GM19372 (cell line): Measurements from ENCODE around the gene IFI27.

Experiments used
- ATAC-seq: cut with Tn5 transposase; IDR thresholded peaks from one replicate; pipeline ENCODE4 v1.9.1; 2021; ENCODE audit warnings: mild to moderate bottlenecking, low read depth, moderate library complexity; ENCODE audit not compliant: unreplicated experiment

IFI27 gene

GRCh38 chr14:94101748-94102147 lies 8.8 kb upstream of the IFI27 start:
- no peak for ATAC-seq

- ATAC-seq, result no peak
Observed at GRCh38 chr14:94102768-94103482, 7.6 kb upstream of the IFI27 start.

- no peak for ATAC-seq
Observed at GRCh38 chr14:94103554-94104150, 6.9 kb upstream of the IFI27 start.

GRCh38 chr14:94104731-94105130 lies 5.8 kb upstream of the IFI27 start:
- no peak for ATAC-seq

- no peak for ATAC-seq
Observed at GRCh38 chr14:94109915-94110250, 653 bp upstream of the IFI27 start.

GRCh38 chr14:94111276-94112095 lies 950 bp downstream of the IFI27 start:
- ATAC-seq, result no peak

GRCh38 chr14:94112513-94113063 lies 2.1 kb downstream of the IFI27 start:
- ATAC-seq, result no peak

- no peak for ATAC-seq
Observed at GRCh38 chr14:94113073-94113472, 2.5 kb downstream of the IFI27 start.

- ATAC-seq, result no peak
Observed at GRCh38 chr14:94113490-94113889, 3.0 kb downstream of the IFI27 start.

GRCh38 chr14:94113908-94114588 lies 3.5 kb downstream of the IFI27 start:
- no peak for ATAC-seq

- ATAC-seq, result no peak
Observed at GRCh38 chr14:94114589-94115057, 4.1 kb downstream of the IFI27 start.

- no peak for ATAC-seq
Observed at GRCh38 chr14:94115058-94115591, 4.6 kb downstream of the IFI27 start.

- no peak for ATAC-seq
Observed at GRCh38 chr14:94115631-94116030, 5.1 kb downstream of the IFI27 start.

- no peak for ATAC-seq
Observed at GRCh38 chr14:94116701-94117100, 6.2 kb downstream of the IFI27 start.

- ATAC-seq, result no peak
Observed at GRCh38 chr14:94117856-94118255, 7.3 kb downstream of the IFI27 start.

- ATAC-seq, result no peak
Observed at GRCh38 chr14:94119071-94119470, 8.5 kb downstream of the IFI27 start.

GRCh38 chr14:94120667-94121340 lies 10.3 kb downstream of the IFI27 start:
- ATAC-seq, result no peak

- ATAC-seq, result no peak
Observed at GRCh38 chr14:94121485-94121884, 10.9 kb downstream of the IFI27 start.

- ATAC-seq, result no peak
Observed at GRCh38 chr14:94122438-94122837, 11.9 kb downstream of the IFI27 start.

GRCh38 chr14:94123296-94123695 lies 12.8 kb downstream of the IFI27 start:
- no peak for ATAC-seq
